NCI-H1417 treated with DMSO at 0.1 percent for 48 hours (cell line): ENCODE results near the gene COMMD3.
"Not testable (repeated sequence)": the region's sequence is repeated elsewhere in the genome, so short reads cannot be mapped to it uniquely, and the experiment has no call there.

ENCODE experiments used
- DNase-seq: peaks from one replicate; lab custom pipeline; 2025; lab: John Stamatoyannopoulos, UW

Gene COMMD3

GRCh38 chr10:22338931-22339330 is 22.7 kb downstream of the COMMD3 start:
- DNase-seq: no peak

- DNase-seq: peak; percentile 52
Observed at GRCh38 chr10:22339761-22340328, 23.7 kb downstream of the COMMD3 start.

GRCh38 chr10:22340329-22341189 is 24.4 kb downstream of the COMMD3 start:
- DNase-seq: no peak

- DNase-seq: no peak
Observed at GRCh38 chr10:22341190-22341925, 25.2 kb downstream of the COMMD3 start.

GRCh38 chr10:22341926-22342196 is 25.7 kb downstream of the COMMD3 start:
- no peak for DNase-seq

GRCh38 chr10:22342421-22342820 is 26.2 kb downstream of the COMMD3 start:
- no peak for DNase-seq

GRCh38 chr10:22343731-22344130 is 27.5 kb downstream of the COMMD3 start:
- no peak for DNase-seq

- no peak for DNase-seq
Observed at GRCh38 chr10:22344249-22344648, 28.1 kb downstream of the COMMD3 start.

GRCh38 chr10:22344781-22345300 is 28.7 kb downstream of the COMMD3 start:
- DNase-seq: no peak

GRCh38 chr10:22345301-22346095 is 29.3 kb downstream of the COMMD3 start, which contains the start of gene SPAG6:
SPAG6 (plus strand) TSS chr10:22345496; CDS start chr10:22345612, 116 bp downstream.
- peak; percentile 27 for DNase-seq

- DNase-seq: no peak
Observed at GRCh38 chr10:22346096-22346661, 30.0 kb downstream of the COMMD3 start.

- DNase-seq: no peak
Observed at GRCh38 chr10:22349755-22350154, 33.6 kb downstream of the COMMD3 start.

GRCh38 chr10:22351131-22351703 is 35.0 kb downstream of the COMMD3 start:
- no peak for DNase-seq

- DNase-seq: no peak
Observed at GRCh38 chr10:22356324-22356873, 40.2 kb downstream of the COMMD3 start.

- DNase-seq: not testable (repeated sequence)
Observed at GRCh38 chr10:22357770-22358169, 41.6 kb downstream of the COMMD3 start.

GRCh38 chr10:22363305-22363704 is 47.1 kb downstream of the COMMD3 start:
- DNase-seq: no peak

- no peak for DNase-seq
Observed at GRCh38 chr10:22364407-22365140, 48.4 kb downstream of the COMMD3 start.

GRCh38 chr10:22365233-22365632 is 49.0 kb downstream of the COMMD3 start:
- DNase-seq: no peak

GRCh38 chr10:22365644-22366434 is 49.7 kb downstream of the COMMD3 start:
- DNase-seq: no peak

- DNase-seq: no peak
Observed at GRCh38 chr10:22366435-22366703, 50.2 kb downstream of the COMMD3 start.
